ENCODE measurements around the gene HAPSTR1.
"Not testable (repeated sequence)": the region's sequence is repeated elsewhere in the genome, so short reads cannot be mapped to it uniquely, and the experiment has no call there.

Gene HAPSTR1

GRCh38 chr16:9071377-9071776 is 20.1 kb upstream of the HAPSTR1 start:
- DNase-seq (ENCODE audit: low read depth, low spot score) = no peak

GRCh38 chr16:9072806-9073341 is 18.6 kb upstream of the HAPSTR1 start:
- DNase-seq (ENCODE audit: low read depth, low spot score) = no peak

- no peak for DNase-seq (ENCODE audit: low read depth, low spot score)
Measured at GRCh38 chr16:9075299-9076071, 16.0 kb upstream of the HAPSTR1 start.

- DNase-seq (ENCODE audit: low read depth, low spot score) = no peak
Measured at GRCh38 chr16:9077091-9077809, 14.2 kb upstream of the HAPSTR1 start.

- not testable (repeated sequence) for DNase-seq (ENCODE audit: low read depth, low spot score)
Measured at GRCh38 chr16:9078467-9079429, 12.7 kb upstream of the HAPSTR1 start.

GRCh38 chr16:9079430-9079812 is 12.0 kb upstream of the HAPSTR1 start:
- no peak for DNase-seq (ENCODE audit: low read depth, low spot score)

GRCh38 chr16:9081158-9081557 is 10.3 kb upstream of the HAPSTR1 start:
- DNase-seq (ENCODE audit: low read depth, low spot score) = no peak

GRCh38 chr16:9081843-9082242 is 9.6 kb upstream of the HAPSTR1 start:
- no peak for DNase-seq (ENCODE audit: low read depth, low spot score)

- DNase-seq (ENCODE audit: low read depth, low spot score) = no peak
Measured at GRCh38 chr16:9082422-9082821, 9.0 kb upstream of the HAPSTR1 start.

GRCh38 chr16:9087733-9088132 is 3.7 kb upstream of the HAPSTR1 start:
- not testable (repeated sequence) for DNase-seq (ENCODE audit: low read depth, low spot score)

- DNase-seq (ENCODE audit: low read depth, low spot score) = no peak
Measured at GRCh38 chr16:9088848-9089247, 2.6 kb upstream of the HAPSTR1 start.

GRCh38 chr16:9089660-9090059 is 1.8 kb upstream of the HAPSTR1 start:
- no peak for DNase-seq (ENCODE audit: low read depth, low spot score)

- DNase-seq (ENCODE audit: low read depth, low spot score) = no peak
Measured at GRCh38 chr16:9090101-9090959, 1.1 kb upstream of the HAPSTR1 start.

- no peak for DNase-seq (ENCODE audit: low read depth, low spot score)
Measured at GRCh38 chr16:9091867-9092281, 430 bp downstream of the HAPSTR1 start.

GRCh38 chr16:9092282-9092977 is 986 bp downstream of the HAPSTR1 start:
- DNase-seq (ENCODE audit: low read depth, low spot score) = no peak

- DNase-seq (ENCODE audit: low read depth, low spot score) = no peak
Measured at GRCh38 chr16:9092978-9093344, 1.5 kb downstream of the HAPSTR1 start.

- DNase-seq (ENCODE audit: low read depth, low spot score) = no peak
Measured at GRCh38 chr16:9094011-9094846, 2.8 kb downstream of the HAPSTR1 start.

- DNase-seq (ENCODE audit: low read depth, low spot score) = no peak
Measured at GRCh38 chr16:9095171-9095570, 3.7 kb downstream of the HAPSTR1 start.

- DNase-seq (ENCODE audit: low read depth, low spot score) = no peak
Measured at GRCh38 chr16:9095656-9096397, 4.4 kb downstream of the HAPSTR1 start.

Measured in brain pericyte (primary cell).